ENCODE measurements around the gene FGD4. TPM values are rescaled to one million over a fixed set of nuclear protein-coding genes. Genes with fewer than 3 reads are reported as not detected.

Gene FGD4
- total and polyA plus RNA-seq, 8 donors: 5.5 to 138 (median 80.8) TPM

- intact Hi-C loops (cut with DNase I; ENCODE audit: low total_unique reads): no loop called here
- Histone ChIP-seq H3K27me3 (no peaks in the 10 kb centered on the region), H3K27ac (peak overlapping the region in 3 of 5 donors; percentile 47 to 69 (median 49)), H3K36me3 (no peaks in the 10 kb centered on the region), H3K4me3 (no peak overlapping the region), H3K9me3 (no peaks in the 10 kb centered on the region), H3K4me1 (peaks cover 0 to 66% (median 25%) of the 10 kb centered on the region in 4 donors)
- TF ChIP-seq POLR2AphosphoS5 (IDR thresholded peaks at IDR 0.05) (no peak), POLR2A (IDR thresholded peaks at IDR 0.05) (no peak), CTCF (IDR thresholded peaks at IDR 0.05) (no peak), EP300 (IDR thresholded peaks at IDR 0.05) (no peak)
- DNase-seq: no peak
- WGBS, 5 donors: 43 to 67% (median 56%) methylated on average over 5 of the region's 5 CpGs
Observed at GRCh38 chr12:32478858-32479725, 79.7 kb downstream of the FGD4 start.

GRCh38 chr12:32482226-32482625 is 82.9 kb downstream of the FGD4 start:
- H3K27ac ChIP-seq: peak overlapping the region in 3 of 5 donors; percentile 42 to 75 (median 56)
- TF ChIP-seq POLR2AphosphoS5 (IDR thresholded peaks at IDR 0.05): peak in 1 of 3 donors; percentile 20
- no peak for TF ChIP-seq POLR2A (IDR thresholded peaks at IDR 0.05)
- 20 to 47% (median 46%) methylated on average over 3 of the region's 3 CpGs for WGBS, 5 donors

GRCh38 chr12:32483499-32483898 is 84.1 kb downstream of the FGD4 start:
- Histone ChIP-seq H3K4me3 (no peak overlapping the region), H3K9me3 (no peaks in the 10 kb centered on the region), H3K4me1 (peaks cover 2 to 66% (median 29%) of the 10 kb centered on the region in 4 donors), H3K27ac (peak overlapping the region in 2 of 5 donors; percentile 56 to 75), H3K27me3 (no peaks in the 10 kb centered on the region), H3K36me3 (no peaks in the 10 kb centered on the region)
- TF ChIP-seq POLR2AphosphoS5 (IDR thresholded peaks at IDR 0.05) (no peak), CTCF (IDR thresholded peaks at IDR 0.05) (no peak), POLR2A (IDR thresholded peaks at IDR 0.05) (no peak)
- intact Hi-C loops (cut with DNase I; ENCODE audit: low total_unique reads): no loop called here
- DNase-seq: no peak

More at GRCh38 chr12:32482226-32482625, 82.9 kb downstream of the FGD4 start:
- intact Hi-C loops (cut with DNase I; ENCODE audit: low total_unique reads): no loop called here
- H3K27me3 ChIP-seq: no peaks in the 10 kb centered on the region
- DNase-seq: no peak
- H3K9me3 ChIP-seq: no peaks in the 10 kb centered on the region
- peaks cover 0 to 68% (median 29%) of the 10 kb centered on the region in 4 donors for H3K4me1 ChIP-seq
- no peak overlapping the region for H3K4me3 ChIP-seq
- H3K36me3 ChIP-seq: no peaks in the 10 kb centered on the region

- Histone ChIP-seq H3K9me3 (no peaks in the 10 kb centered on the region), H3K4me1 (peaks cover 7 to 66% (median 29%) of the 10 kb centered on the region in 4 donors), H3K4me3 (no peak overlapping the region), H3K27ac (peak overlapping the region in 3 of 5 donors; percentile 16 to 75 (median 56)), H3K36me3 (no peaks in the 10 kb centered on the region), H3K27me3 (no peaks in the 10 kb centered on the region)
- no peak for DNase-seq
- TF ChIP-seq POLR2A (IDR thresholded peaks at IDR 0.05): no peak
- no peak for TF ChIP-seq CTCF (IDR thresholded peaks at IDR 0.05)
- no peak for TF ChIP-seq EP300 (IDR thresholded peaks at IDR 0.05)
- TF ChIP-seq POLR2AphosphoS5 (IDR thresholded peaks at IDR 0.05): no peak
- intact Hi-C loops (cut with DNase I; ENCODE audit: low total_unique reads): no loop called here
- WGBS, 5 donors: 45 to 68% (median 50%) methylated on average over 1 of the region's 1 CpG
Observed at GRCh38 chr12:32483993-32484392, 84.6 kb downstream of the FGD4 start.

GRCh38 chr12:32486158-32486557 is 86.8 kb downstream of the FGD4 start:
- WGBS, 5 donors: 8 to 20% (median 12%) methylated on average over 2 of the region's 2 CpGs
- Histone ChIP-seq H3K27ac (peak overlapping the region in 4 of 5 donors; percentile 47 to 79 (median 64)), H3K4me1 (peaks cover 7 to 77% (median 43%) of the 10 kb centered on the region in 4 donors), H3K4me3 (no peak overlapping the region), H3K27me3 (no peaks in the 10 kb centered on the region), H3K9me3 (no peaks in the 10 kb centered on the region), H3K36me3 (no peaks in the 10 kb centered on the region)
- intact Hi-C loops (cut with DNase I; ENCODE audit: low total_unique reads): no loop called here
- TF ChIP-seq POLR2AphosphoS5 (IDR thresholded peaks at IDR 0.05) (peak in 2 of 3 donors; percentile 30 to 49), POLR2A (IDR thresholded peaks at IDR 0.05) (no peak), CTCF (IDR thresholded peaks at IDR 0.05) (no peak)
- DNase-seq: no peak
